Coronary artery (tissue), 2 donors: Measurements from ENCODE around the gene HERPUD2.
"Not testable (repeated sequence)": the region's sequence is repeated elsewhere in the genome, so short reads cannot be mapped to it uniquely, and the experiment has no call there.

Experiments used
- DNase-seq: peaks from one replicate; pipeline ENCODE4 v3.0.0-alpha.2; 2017; ENCODE audit warnings: low spot score
- H3K27ac ChIP-seq, 2 donors: fragments of 200-600 bp; sonication (generic); one replicate each; pipeline ENCODE4 v1.5.1; 2016 to 2019
- H3K4me3 ChIP-seq: fragments of 200-600 bp; sonication (generic); 2 replicates; pipeline ENCODE4 v1.5.1; 2016; ENCODE audit warnings: mild to moderate bottlenecking, moderate library complexity
- TF ChIP-seq, protein P1 (sequence below): fragments of 200-600 bp; sonication (generic); IDR thresholded peaks from one replicate; pipeline ENCODE4 v1.5.1; 2019; ENCODE audit warnings: antibody characterized with exemption

HERPUD2 gene

DNA sequence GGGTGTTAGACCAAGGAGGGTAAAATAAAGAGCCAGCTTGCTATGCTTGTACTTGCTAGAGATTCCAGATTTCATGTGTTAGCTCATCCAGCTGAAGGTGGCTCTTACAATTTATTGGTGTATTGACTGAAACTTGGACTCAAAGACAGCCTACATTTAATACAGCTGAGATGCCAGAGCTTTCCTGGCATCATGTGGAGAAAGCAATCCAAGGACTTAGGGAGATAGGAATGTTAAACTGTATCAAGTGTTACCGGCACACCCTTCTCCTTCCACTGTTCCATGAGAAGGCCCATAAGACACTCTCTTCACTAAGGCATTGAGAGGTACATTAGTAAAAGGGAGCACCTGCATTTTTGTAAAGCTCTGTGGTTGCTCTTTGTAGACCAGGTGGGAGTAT, 9.3 kb upstream of the HERPUD2 start:
- Histone ChIP-seq H3K27ac (no peak overlapping the region), H3K4me3 (no peak overlapping the region)
- no peak for DNase-seq
- TF ChIP-seq, protein P1, sequence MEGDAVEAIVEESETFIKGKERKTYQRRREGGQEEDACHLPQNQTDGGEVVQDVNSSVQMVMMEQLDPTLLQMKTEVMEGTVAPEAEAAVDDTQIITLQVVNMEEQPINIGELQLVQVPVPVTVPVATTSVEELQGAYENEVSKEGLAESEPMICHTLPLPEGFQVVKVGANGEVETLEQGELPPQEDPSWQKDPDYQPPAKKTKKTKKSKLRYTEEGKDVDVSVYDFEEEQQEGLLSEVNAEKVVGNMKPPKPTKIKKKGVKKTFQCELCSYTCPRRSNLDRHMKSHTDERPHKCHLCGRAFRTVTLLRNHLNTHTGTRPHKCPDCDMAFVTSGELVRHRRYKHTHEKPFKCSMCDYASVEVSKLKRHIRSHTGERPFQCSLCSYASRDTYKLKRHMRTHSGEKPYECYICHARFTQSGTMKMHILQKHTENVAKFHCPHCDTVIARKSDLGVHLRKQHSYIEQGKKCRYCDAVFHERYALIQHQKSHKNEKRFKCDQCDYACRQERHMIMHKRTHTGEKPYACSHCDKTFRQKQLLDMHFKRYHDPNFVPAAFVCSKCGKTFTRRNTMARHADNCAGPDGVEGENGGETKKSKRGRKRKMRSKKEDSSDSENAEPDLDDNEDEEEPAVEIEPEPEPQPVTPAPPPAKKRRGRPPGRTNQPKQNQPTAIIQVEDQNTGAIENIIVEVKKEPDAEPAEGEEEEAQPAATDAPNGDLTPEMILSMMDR = no peak

DNA sequence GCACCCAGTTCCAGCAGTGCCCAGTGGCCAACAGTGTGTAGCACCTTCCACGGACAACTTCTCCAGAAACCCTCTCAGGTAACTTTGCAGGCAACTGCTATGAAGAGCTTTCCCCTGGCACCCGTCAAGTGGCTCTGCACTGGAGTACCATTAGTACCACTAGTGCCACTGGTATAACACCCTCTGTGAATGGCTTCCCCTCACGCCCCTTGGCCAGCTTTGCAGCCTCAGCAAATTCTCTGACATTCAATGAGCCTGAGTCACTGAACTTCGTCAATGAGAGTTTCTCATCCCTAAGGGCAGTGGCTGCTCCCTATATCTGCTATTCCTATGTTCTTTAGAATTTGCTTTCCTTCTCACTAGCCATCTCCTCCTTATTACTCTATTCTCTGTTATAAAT, 7.6 kb upstream of the HERPUD2 start:
- DNase-seq = no peak
- H3K4me3 ChIP-seq = no peak overlapping the region
- TF ChIP-seq, protein P1 = no peak
- H3K27ac ChIP-seq = no peak overlapping the region

DNA sequence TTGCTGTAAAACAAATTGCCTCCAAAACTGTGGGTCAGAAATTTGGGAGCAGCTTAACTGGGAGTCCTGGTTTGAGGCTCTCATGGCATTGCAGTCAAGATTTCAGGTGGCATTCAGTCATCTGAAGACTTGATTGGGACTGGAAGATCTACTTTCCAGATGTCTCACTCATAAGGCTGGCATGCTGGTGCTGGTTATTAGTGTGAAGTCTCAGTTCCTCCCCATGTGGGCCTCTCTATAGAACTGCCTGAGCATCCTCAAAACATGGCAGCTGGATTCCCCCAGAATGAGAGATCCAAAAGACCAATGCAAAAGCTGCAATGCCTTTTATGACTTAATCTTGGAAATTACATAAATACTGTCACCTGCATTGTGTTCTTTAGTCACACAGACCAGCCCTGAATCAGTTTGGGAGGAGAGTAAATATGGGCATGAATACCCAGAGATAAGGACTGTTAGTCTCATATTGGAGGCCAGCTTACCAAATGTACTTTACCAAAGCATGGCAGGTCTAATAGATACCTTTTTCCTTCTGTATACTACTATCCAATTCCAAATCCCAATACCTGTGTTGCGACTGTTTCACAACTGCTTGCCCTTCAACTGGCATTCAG, 6.5 kb upstream of the HERPUD2 start:
- TF ChIP-seq, protein P1 = no peak
- Histone ChIP-seq H3K4me3 (no peak overlapping the region), H3K27ac (no peak overlapping the region)
- no peak for DNase-seq

GRCh38 chr7:35700865-35701264, 5.9 kb upstream of the HERPUD2 start:
- no peak overlapping the region for H3K4me3 ChIP-seq
- no peak overlapping the region for H3K27ac ChIP-seq
- TF ChIP-seq, protein P1 = no peak
- DNase-seq = no peak

DNA sequence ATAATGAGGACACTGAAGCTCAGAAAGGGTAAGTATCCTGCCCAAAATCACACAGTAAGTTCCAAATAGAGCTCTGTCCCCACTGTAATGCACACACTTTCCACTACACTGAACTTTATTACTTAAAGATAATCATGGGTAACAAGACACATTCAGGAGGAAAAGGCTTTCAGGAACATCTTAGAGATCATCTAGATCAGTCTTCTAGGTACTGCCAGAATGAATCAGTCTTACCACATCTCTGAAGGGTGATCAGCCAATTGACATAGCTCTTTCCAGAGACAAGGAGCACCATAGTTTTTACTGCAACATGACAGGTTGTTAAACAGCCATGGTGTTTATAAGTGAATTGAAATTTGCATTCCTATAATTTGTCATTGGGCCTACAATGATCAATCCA, 5.4 kb upstream of the HERPUD2 start:
- Histone ChIP-seq H3K4me3 (no peak overlapping the region), H3K27ac (no peak overlapping the region)
- TF ChIP-seq, protein P1 = no peak
- no peak for DNase-seq

- H3K27ac ChIP-seq = no peak overlapping the region
- no peak overlapping the region for H3K4me3 ChIP-seq
- DNase-seq = no peak
- TF ChIP-seq, protein P1 = no peak
Observed at GRCh38 chr7:35699796-35700305, 4.9 kb upstream of the HERPUD2 start.

DNA sequence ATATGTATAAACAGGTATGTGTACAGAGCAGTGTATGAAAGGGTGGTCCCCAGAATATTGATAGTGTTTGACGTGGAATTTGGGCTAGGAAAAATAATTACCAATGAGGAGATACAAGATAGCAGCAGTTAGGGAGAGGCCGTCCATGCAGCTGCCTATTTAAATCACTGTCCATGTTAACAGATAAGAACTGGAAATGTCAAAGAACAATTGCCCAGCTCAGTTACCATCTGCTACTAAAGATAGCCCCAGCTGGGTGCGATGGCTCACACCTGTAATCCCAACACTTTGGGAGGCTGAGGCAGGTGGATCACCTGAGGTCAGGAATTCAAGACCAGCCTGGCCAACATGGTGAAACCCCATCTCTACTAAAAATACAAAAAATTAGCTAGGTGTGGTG, 3.4 kb upstream of the HERPUD2 start:
- not testable (repeated sequence) for H3K27ac ChIP-seq, DNase-seq, H3K4me3 ChIP-seq
